ENCODE measurements around the gene NTNG2. TPM values are rescaled to one million over a fixed set of nuclear protein-coding genes. Genes with fewer than 3 reads are reported as not detected.

The NTNG2 gene
- total RNA-seq, 4 donors from 2014 or later = 0.44 to 1.2 (median 0.75) TPM

DNA sequence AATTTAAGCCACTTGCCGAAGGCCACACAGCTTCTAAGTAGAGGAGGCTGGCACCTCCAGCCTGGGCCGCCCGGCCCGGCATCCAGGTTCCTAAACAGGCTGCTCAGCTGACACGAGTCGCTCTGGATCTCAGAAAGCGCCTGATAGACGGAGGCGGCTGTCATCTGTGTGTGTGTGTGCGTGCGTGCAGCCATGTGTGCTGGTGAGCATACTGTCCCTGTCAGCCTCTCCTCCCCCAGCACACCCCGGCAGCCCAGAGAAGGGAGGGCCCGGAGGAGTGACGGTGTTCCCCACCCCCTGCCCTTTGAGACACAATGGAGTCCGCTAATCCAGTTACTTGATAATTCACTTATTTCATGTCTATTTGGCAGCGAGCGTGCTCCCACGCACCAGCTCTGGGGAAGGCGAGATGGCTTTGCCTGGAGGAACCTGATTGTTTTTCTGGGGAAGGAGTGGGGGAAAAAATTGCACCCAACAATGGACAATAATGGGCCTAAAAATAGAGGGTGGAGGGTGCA, 20.0 kb downstream of the NTNG2 start:
- H3K9me3 ChIP-seq = no peaks in the 10 kb centered on the region
- WGBS, 2 donors = 69 to 71% methylated on average over 10 to 19 of the region's 19 CpGs
- no peaks in the 10 kb centered on the region for H3K36me3 ChIP-seq
- intact Hi-C loops (cut with DNase I) = no loop called here
- H3K4me1 ChIP-seq = no peaks in the 10 kb centered on the region
- H3K4me3 ChIP-seq (replicated peaks in 1 of 3) = no peak overlapping the region
- DNase-seq = no peak
- no peak for TF ChIP-seq POLR2A (IDR thresholded peaks at IDR 0.05)
- TF ChIP-seq, protein P1, sequence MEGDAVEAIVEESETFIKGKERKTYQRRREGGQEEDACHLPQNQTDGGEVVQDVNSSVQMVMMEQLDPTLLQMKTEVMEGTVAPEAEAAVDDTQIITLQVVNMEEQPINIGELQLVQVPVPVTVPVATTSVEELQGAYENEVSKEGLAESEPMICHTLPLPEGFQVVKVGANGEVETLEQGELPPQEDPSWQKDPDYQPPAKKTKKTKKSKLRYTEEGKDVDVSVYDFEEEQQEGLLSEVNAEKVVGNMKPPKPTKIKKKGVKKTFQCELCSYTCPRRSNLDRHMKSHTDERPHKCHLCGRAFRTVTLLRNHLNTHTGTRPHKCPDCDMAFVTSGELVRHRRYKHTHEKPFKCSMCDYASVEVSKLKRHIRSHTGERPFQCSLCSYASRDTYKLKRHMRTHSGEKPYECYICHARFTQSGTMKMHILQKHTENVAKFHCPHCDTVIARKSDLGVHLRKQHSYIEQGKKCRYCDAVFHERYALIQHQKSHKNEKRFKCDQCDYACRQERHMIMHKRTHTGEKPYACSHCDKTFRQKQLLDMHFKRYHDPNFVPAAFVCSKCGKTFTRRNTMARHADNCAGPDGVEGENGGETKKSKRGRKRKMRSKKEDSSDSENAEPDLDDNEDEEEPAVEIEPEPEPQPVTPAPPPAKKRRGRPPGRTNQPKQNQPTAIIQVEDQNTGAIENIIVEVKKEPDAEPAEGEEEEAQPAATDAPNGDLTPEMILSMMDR (IDR thresholded peaks at IDR 0.05) = no peak
- no peaks in the 10 kb centered on the region for H3K27me3 ChIP-seq
- no peak overlapping the region for H3K27ac ChIP-seq

DNA sequence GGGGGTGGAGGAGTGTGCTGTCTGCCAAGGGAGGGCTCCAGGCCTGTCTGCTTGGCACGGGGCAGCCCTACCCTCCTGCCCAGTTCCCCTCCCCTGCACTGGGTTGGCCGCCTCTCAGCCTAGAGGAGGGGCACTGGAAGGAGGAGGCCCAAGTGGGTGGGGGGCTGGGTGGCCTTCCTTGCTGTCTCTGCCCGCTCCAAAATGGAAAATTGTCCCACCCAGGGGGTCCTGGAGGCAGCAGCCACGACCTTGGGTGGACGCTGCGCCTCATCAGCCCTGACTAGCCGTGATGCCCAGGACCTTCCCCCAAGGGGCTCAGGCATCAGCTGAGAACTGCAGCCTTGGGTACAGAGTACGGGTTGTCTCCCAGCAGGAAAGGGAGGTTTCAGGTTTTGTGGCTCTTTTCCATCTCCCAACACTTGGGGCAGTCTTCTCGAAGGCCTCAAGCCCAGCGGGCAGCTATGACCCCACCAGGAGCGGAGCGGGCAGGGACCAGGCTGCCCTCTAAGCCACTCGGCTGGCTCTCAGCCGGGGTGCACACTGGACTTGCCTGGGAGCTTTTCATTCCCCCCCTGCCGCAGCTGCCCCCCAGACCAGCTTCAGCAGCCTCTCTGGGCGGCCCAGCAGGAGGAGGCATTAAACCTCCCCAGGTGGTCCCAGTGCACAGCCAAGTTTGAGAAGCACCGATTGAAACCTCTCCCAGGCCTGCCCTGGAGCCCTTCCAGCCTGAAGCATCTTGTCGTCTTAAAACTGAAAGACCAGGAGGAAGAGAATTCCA, 20.6 kb downstream of the NTNG2 start:
- intact Hi-C loops (cut with DNase I) = no loop called here
- no peak for TF ChIP-seq POLR2A (IDR thresholded peaks at IDR 0.05)
- TF ChIP-seq, protein P1 (IDR thresholded peaks at IDR 0.05) = no peak
- no peak for DNase-seq
- Histone ChIP-seq H3K27ac (no peak overlapping the region), H3K36me3 (no peaks in the 10 kb centered on the region), H3K27me3 (no peaks in the 10 kb centered on the region), H3K9me3 (no peaks in the 10 kb centered on the region), H3K4me1 (no peaks in the 10 kb centered on the region), H3K4me3 (replicated peaks in 1 of 3) (no peak overlapping the region)
- 0 to 55% methylated on average over 1 to 12 of the region's 18 CpGs for WGBS, 2 donors

DNA sequence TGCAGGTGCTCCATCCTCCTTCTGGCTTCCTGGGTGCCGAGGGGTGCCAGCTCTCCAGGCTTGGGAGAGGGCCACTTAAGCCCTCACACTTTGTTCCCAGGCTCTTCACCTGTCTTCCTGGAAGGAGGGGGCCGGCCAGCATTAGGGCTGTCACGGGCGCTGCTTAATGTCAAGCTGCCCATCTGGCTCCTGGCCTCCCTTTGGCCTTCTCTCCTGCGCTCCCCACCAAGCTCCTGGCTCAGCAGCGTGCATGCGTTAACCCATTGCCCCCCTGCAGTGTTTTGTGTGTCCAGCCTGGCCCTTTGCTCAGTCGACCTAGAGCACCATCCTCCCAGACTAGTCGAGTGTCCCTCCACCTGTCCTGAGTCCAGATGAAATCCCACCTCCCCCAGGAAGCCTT, 21.3 kb downstream of the NTNG2 start:
- intact Hi-C loops (cut with DNase I) = no loop called here
- Histone ChIP-seq H3K9me3 (no peaks in the 10 kb centered on the region), H3K4me1 (no peaks in the 10 kb centered on the region), H3K27ac (no peak overlapping the region), H3K4me3 (replicated peaks in 1 of 3) (no peak overlapping the region), H3K36me3 (no peaks in the 10 kb centered on the region), H3K27me3 (no peaks in the 10 kb centered on the region)
- no peak for TF ChIP-seq POLR2A (IDR thresholded peaks at IDR 0.05)
- no peak for DNase-seq
- 36 to 51% methylated on average over 4 to 9 of the region's 9 CpGs for WGBS, 2 donors

DNA sequence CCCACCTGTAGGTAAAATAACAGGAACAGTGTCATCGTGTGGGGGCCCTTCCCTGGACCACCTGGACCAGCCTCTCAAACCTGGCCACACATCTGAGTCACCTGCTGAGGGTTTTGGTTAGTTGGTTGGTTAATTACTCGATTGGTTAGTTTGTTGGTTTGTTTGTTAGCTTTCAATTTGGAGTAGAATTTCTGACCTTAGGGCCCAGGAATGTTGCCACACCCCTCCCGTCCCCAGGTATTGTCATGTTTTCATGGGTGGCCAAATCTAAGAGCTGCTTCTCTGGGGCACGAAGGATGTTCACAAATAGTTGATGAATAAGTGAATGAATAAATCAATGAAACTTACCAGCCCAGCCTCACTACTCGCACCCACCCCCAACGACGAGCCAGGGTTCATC, 21.9 kb downstream of the NTNG2 start:
- WGBS, 2 donors = 56 to 63% methylated on average over 7 of the region's 7 CpGs
- Histone ChIP-seq H3K36me3 (no peaks in the 10 kb centered on the region), H3K9me3 (no peaks in the 10 kb centered on the region), H3K27me3 (no peaks in the 10 kb centered on the region), H3K4me1 (no peaks in the 10 kb centered on the region), H3K4me3 (replicated peaks in 1 of 3) (no peak overlapping the region), H3K27ac (no peak overlapping the region)
- intact Hi-C loops (cut with DNase I) = no loop called here
- TF ChIP-seq POLR2A (IDR thresholded peaks at IDR 0.05) = no peak
- TF ChIP-seq, protein P1 (IDR thresholded peaks at IDR 0.05) = no peak
- no peak for DNase-seq

DNA sequence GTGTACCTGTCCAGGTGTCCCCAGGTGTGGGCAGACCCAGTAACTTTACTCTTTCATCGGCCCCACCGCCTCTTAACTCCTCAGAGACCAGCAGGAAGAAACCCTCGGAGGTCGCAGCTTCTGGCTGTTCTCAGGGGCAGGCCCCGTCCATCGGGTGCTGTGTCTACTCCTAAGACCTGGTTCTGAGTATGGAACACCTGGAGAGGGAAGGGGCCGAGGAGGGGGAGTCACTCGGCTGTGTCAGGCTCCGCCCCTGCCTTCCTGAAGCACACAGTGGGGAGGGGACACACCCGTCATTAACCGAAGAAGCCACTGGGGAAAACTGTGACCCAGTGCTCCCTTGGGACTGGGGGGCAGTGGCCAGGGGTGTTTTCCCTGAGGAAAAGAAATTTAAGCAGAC, 22.3 kb downstream of the NTNG2 start:
- H3K4me1 ChIP-seq = no peaks in the 10 kb centered on the region
- H3K27me3 ChIP-seq = no peaks in the 10 kb centered on the region
- intact Hi-C loops (cut with DNase I) = no loop called here
- 34 to 36% methylated on average over 11 of the region's 11 CpGs for WGBS, 2 donors
- H3K9me3 ChIP-seq = no peaks in the 10 kb centered on the region
- TF ChIP-seq, protein P1 (IDR thresholded peaks at IDR 0.05) = no peak
- no peak for TF ChIP-seq POLR2A (IDR thresholded peaks at IDR 0.05)
- H3K27ac ChIP-seq = no peak overlapping the region
- no peaks in the 10 kb centered on the region for H3K36me3 ChIP-seq
- DNase-seq = no peak
- H3K4me3 ChIP-seq (replicated peaks in 1 of 3) = no peak overlapping the region
